Endothelial cell of umbilical vein (primary cell): Measurements from ENCODE around the gene NTRK1. TPM values are rescaled to one million over a fixed set of nuclear protein-coding genes. Genes with fewer than 3 reads are reported as not detected.
A peak's percentile ranks its signal among the peaks of the same experiment; 100 is the strongest.

ENCODE experiments used
- BruUV-seq: library from RNA; stranded (reverse); fragments of 400-500 nt; replicated peaks from 2 replicates; lab custom pipeline; 2021; lab: Mats Ljungman, UMichigan
- CTCF ChIA-PET: fragments of 300-600, 350-600 bp; sonication (Branson Sonifier 250); formaldehyde crosslinking; loops from one replicate; lab custom pipeline; 2021; ENCODE audit warnings: antibody characterized with exemption, inconsistent platforms; lab: Charles Lee
- POLR2A ChIA-PET: fragments of 300-600, 350-600 bp; sonication (Branson Sonifier 250); formaldehyde crosslinking; loops from one replicate; lab custom pipeline; 2021; ENCODE audit warnings: antibody characterized with exemption, inconsistent platforms; lab: Charles Lee
- DNase-seq: peaks from one replicate; pipeline ENCODE4 v3.0.0-alpha.2; 2011; ENCODE audit warnings: low read depth, low spot score
- FAIRE-seq: peaks from 2 replicates; lab custom pipeline; 2011; peaks lifted over from hg19 to GRCh38; lab: Jason Lieb, UNC
- H2AFZ ChIP-seq: 2 replicates; pipeline ENCODE4 v1.6.0; 2012; ENCODE audit warnings: low read depth, low read length, control low read depth, inconsistent platforms
- H3K27ac ChIP-seq: 2 replicates; pipeline ENCODE4 v1.5.1; 2011; ENCODE audit warnings: low read depth, mild to moderate bottlenecking, control low read depth, low read length, moderate library complexity; ENCODE audit not compliant: insufficient read depth
- H3K27me3 ChIP-seq, 2 experiments: 2 replicates each; pipeline versions ENCODE4 v1.6.0 to v1.6.1; 2011; ENCODE audit warnings: low read length in 2 of 2, mixed read lengths in 1 of 2; ENCODE audit not compliant: control insufficient read depth in 2 of 2, insufficient read depth in 2 of 2
- H3K36me3 ChIP-seq, 2 experiments: 2 replicates in 1 of 2; 3 replicates in 1 of 2; pipeline ENCODE4 v1.5.1; 2011; ENCODE audit warnings: low read length in 2 of 2, mild to moderate bottlenecking in 1 of 2, moderate library complexity in 1 of 2; ENCODE audit not compliant: control insufficient read depth in 2 of 2, insufficient read depth in 2 of 2; ENCODE audit errors: extremely low read depth in 1 of 2
- H3K4me1 ChIP-seq: 3 replicates; pipeline ENCODE4 v1.5.1; 2011; ENCODE audit warnings: mild to moderate bottlenecking, low read length; ENCODE audit not compliant: control insufficient read depth, insufficient read depth; ENCODE audit errors: extremely low read depth
- H3K4me2 ChIP-seq: 2 replicates; pipeline ENCODE4 v1.6.1; 2011; ENCODE audit warnings: low read length, control low read depth, mixed read lengths; ENCODE audit not compliant: insufficient read depth
- H3K4me3 ChIP-seq, 3 experiments: fragments of 200-600 bp in 1 of 3; sonication (generic), shearing (Covaris generic) in 1 of 3; replicated peaks in 1 of 3; 2 replicates each; pipeline ENCODE4 v1.5.1; 2011 to 2016; ENCODE audit warnings: control low read depth in 3 of 3, low read length in 3 of 3, mild to moderate bottlenecking in 2 of 3, inconsistent platforms in 1 of 3, low read depth in 1 of 3, moderate library complexity in 1 of 3; ENCODE audit not compliant: insufficient read depth in 1 of 3
- H3K79me2 ChIP-seq: 2 replicates; pipeline ENCODE4 v1.6.0; 2012; ENCODE audit warnings: low read length, inconsistent platforms; ENCODE audit not compliant: control insufficient read depth, insufficient read depth
- H3K9ac ChIP-seq: replicated peaks from 2 replicates; pipeline ENCODE3; 2011; ENCODE audit warnings: low read length, control low read depth; ENCODE audit not compliant: insufficient read depth; ENCODE audit errors: extremely low read depth
- H3K9me1 ChIP-seq: replicated peaks from 3 replicates; pipeline ENCODE4 v1.6.0; 2011; ENCODE audit warnings: mild to moderate bottlenecking, low read length; ENCODE audit not compliant: control insufficient read depth, insufficient read depth; ENCODE audit errors: extremely low read depth
- H3K9me3 ChIP-seq: replicated peaks from 2 replicates; pipeline ENCODE4 v1.5.1; 2012; ENCODE audit warnings: low read length, inconsistent platforms; ENCODE audit not compliant: control insufficient read depth, insufficient read depth
- H4K20me1 ChIP-seq: replicated peaks from 2 replicates; pipeline ENCODE3; 2011; ENCODE audit warnings: mild to moderate bottlenecking, low read length; ENCODE audit not compliant: control insufficient read depth, insufficient read depth; ENCODE audit errors: extremely low read depth
- CTCF ChIP-seq, 2 donors: IDR thresholded peaks; 1 replicate in 1 of 2; 2 replicates in 1 of 2; pipeline ENCODE4 v1.5.1; 2011; ENCODE audit warnings: low read length in 2 of 2, mild to moderate bottlenecking in 2 of 2, moderate library complexity in 2 of 2, control low read depth in 1 of 2, inconsistent platforms in 1 of 2, low read depth in 1 of 2; ENCODE audit not compliant: insufficient read depth in 1 of 2; ENCODE audit errors: extremely low read depth in 1 of 2
- EZH2 ChIP-seq: IDR thresholded peaks from 2 replicates; pipeline ENCODE4 v1.6.1; 2012; ENCODE audit warnings: borderline replicate concordance, low read depth, mild to moderate bottlenecking, moderate library complexity, low read length, inconsistent platforms; ENCODE audit not compliant: severe bottlenecking
- FOS ChIP-seq: IDR thresholded peaks from 2 replicates; pipeline ENCODE4 v1.6.1; 2011; ENCODE audit warnings: mild to moderate bottlenecking, low read length, moderate library complexity, borderline replicate concordance; ENCODE audit not compliant: insufficient read depth
- GATA2 ChIP-seq: IDR thresholded peaks from 2 replicates; pipeline ENCODE4 v1.7.0; 2011; ENCODE audit warnings: low read depth, mild to moderate bottlenecking, moderate library complexity, mixed read lengths, low read length; ENCODE audit not compliant: insufficient read length, insufficient read depth
- JUN ChIP-seq: IDR thresholded peaks from 2 replicates; pipeline ENCODE4 v1.6.1; 2011; ENCODE audit warnings: borderline replicate concordance, low read depth; ENCODE audit not compliant: insufficient read length, insufficient read depth
- MAX ChIP-seq: IDR thresholded peaks from 2 replicates; pipeline ENCODE4 v1.6.1; 2011; ENCODE audit not compliant: insufficient read depth, insufficient read length
- MYC ChIP-seq: IDR thresholded peaks from one replicate; pipeline ENCODE4 v1.6.1; 2011; ENCODE audit warnings: mild to moderate bottlenecking, low read depth, low read length
- POLR2A ChIP-seq: IDR thresholded peaks from 2 replicates; pipeline ENCODE4 v1.6.1; 2012; ENCODE audit warnings: low read depth, mild to moderate bottlenecking, control low read depth, low read length
- POLR2AphosphoS5 ChIP-seq: IDR thresholded peaks from 2 replicates; pipeline ENCODE4 v1.6.1; 2012; ENCODE audit warnings: low read depth, mild to moderate bottlenecking, control low read depth, low read length, moderate library complexity; ENCODE audit not compliant: insufficient read depth
- dilution Hi-C: fragments of 300-500 bp; cut with MboI; formaldehyde crosslinking; loops from one replicate; pipeline ENCODE4 v1.15.0; 2019; ENCODE audit warnings: low sequenced_read_pairs; ENCODE audit not compliant: extremely low pct_ligation_motif_present
- intact Hi-C: fragments of 100-400 bp; cut with micrococcal nuclease; formaldehyde crosslinking; loops from one replicate; pipeline ENCODE4 v1.10.0; 2022
- polyA plus RNA-seq, 4 experiments: library from polyadenylated mRNA; depleted of rRNA in 3 of 4; stranded (reverse) in 3 of 4; unstranded in 1 of 4; fragments of >200 nt; gene quantifications; 2 replicates each; pipeline versions ENCODE4 v1.2.1 to v1.2.3, GENCODE V29; 2011 to 2012; ENCODE audit warnings: missing spikeins in 1 of 4
- total RNA-seq: library from RNA; stranded (reverse); gene quantifications from 2 replicates; pipeline ENCODE4 v1.2.3, GENCODE V29; 2021

Gene NTRK1
- total and polyA plus RNA-seq, 2 donors (not counting 3 experiments of a cell fraction or from before 2014, with no cell fraction given): 0.07 TPM; not detected in 1

GRCh38 chr1:156927215-156928042 is 66.8 kb downstream of the NTRK1 start:
- CTCF ChIA-PET: interaction anchor here (0.6 to 11.2 kb wide), 61 partner anchors 8 to 578 kb away, joined by 3 to 312 read pairs (median 4); partner anchors contain the start of genes HAPLN2, INSRR, ISG20L2 and METTL25B

More at GRCh38 chr1:156927215-156928042, 66.8 kb downstream of the NTRK1 start:
- H3K9me1 ChIP-seq: no peaks in the 10 kb centered on the region
- POLR2A ChIA-PET: no interaction called here
- H3K4me3 ChIP-seq: peak overlapping the region in 1 of 3 experiments; percentile 17
- dilution Hi-C loops: no loop called here
- no peak overlapping the region for H3K9ac ChIP-seq
- peak overlapping the region; percentile 63 for H2AFZ ChIP-seq
- no TSS peak for BruUV-seq
- no peaks in the 10 kb centered on the region for H3K36me3 ChIP-seq
- H3K4me1 ChIP-seq: peaks cover 2% of the 10 kb centered on the region
- no peaks in the 10 kb centered on the region for H3K79me2 ChIP-seq
- peak; percentile 83 for FAIRE-seq
- TF ChIP-seq POLR2AphosphoS5: no peak
- TF ChIP-seq POLR2A: no peak
- peak; percentile 82 to 93 for TF ChIP-seq CTCF (IDR thresholded peaks at IDR 0.05; ENCODE audit: extremely low read depth in 1 of 2, insufficient read depth in 1 of 2, low read depth in 1 of 2, low read length in 2 of 2)
- TF ChIP-seq EZH2: peak; percentile 30
- no peak for TF ChIP-seq GATA2
- no peak for TF ChIP-seq JUN
- TF ChIP-seq MYC: no peak
- no peak for TF ChIP-seq FOS
- TF ChIP-seq MAX: no peak
- H4K20me1 ChIP-seq: no peaks in the 10 kb centered on the region
- peak overlapping the region; percentile 6 for H3K4me2 ChIP-seq
- peaks cover 17 to 25% of the 10 kb centered on the region in 2 experiments for H3K27me3 ChIP-seq
- peak; percentile 79 for DNase-seq
- no peaks in the 10 kb centered on the region for H3K9me3 ChIP-seq
- intact Hi-C loops: loop anchor here (1.0 to 5.0 kb wide), 9 partner anchors 35 to 300 kb away; partner anchors contain the start of gene NTRK1
- H3K27ac ChIP-seq: no peak overlapping the region
